Adrenal gland (tissue), 5 donors: ENCODE measurements around the gene GBGT1.

Source experiments
- POLR2A ChIP-seq, 2 donors: fragments of 450-650 bp; IDR thresholded peaks; one replicate each; pipeline ENCODE4 v1.6.1; 2017; ENCODE audit warnings: antibody characterized with exemption in 2 of 2, mild to moderate bottlenecking in 2 of 2, moderate library complexity in 1 of 2
- TF ChIP-seq, protein P1 (sequence below), 6 experiments: fragments of 450-650 bp in 4 of 6; fragments of 200-600 bp in 2 of 6; sonication (generic) in 1 of 6; IDR thresholded peaks; 1 replicate in 5 of 6; 2 replicates in 1 of 6; pipeline versions ENCODE4 v1.5.1 to v1.8.0; 2016 to 2021; ENCODE audit warnings: antibody characterized with exemption in 6 of 6, mild to moderate bottlenecking in 2 of 6, moderate library complexity in 1 of 6
- donor health status: DM: no; HTN: no; CAD: no.

DNA sequence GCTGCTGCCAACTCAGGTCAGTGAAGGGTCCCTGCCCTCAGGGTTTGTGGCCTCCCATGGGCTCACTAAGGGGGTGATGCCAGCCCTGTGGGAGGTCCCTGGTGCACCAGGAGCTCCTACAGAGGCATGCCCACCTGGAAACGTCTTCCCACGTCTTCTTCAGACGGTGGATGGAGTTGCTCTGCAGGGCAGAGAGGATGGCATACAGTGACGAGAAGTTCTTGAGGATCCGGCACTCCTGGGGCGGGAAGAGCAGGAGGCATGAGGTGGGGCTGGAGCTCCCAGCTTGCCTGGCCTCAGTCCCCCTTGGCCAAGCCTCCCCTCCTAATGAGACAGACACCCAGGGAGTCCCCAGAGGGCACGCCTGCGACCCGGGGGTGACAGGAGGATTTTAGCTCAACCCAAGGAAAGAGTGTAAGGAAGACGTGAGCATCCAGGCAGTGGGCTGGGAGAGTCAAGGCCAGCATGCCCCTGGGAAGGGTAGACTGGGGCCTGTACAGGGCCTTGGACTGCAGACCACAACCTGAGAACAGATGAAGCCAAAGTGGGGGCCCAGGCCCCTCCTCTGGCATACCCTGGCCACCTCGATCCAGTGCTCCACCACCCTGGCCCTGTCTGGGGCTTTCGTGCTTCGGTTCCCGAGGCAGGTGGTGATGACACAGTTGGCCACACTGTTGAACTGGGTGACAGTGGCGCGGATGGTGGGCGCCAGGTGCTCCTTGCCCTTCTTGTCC is 57.0 kb downstream of the GBGT1 start:
- TF ChIP-seq, protein P1, sequence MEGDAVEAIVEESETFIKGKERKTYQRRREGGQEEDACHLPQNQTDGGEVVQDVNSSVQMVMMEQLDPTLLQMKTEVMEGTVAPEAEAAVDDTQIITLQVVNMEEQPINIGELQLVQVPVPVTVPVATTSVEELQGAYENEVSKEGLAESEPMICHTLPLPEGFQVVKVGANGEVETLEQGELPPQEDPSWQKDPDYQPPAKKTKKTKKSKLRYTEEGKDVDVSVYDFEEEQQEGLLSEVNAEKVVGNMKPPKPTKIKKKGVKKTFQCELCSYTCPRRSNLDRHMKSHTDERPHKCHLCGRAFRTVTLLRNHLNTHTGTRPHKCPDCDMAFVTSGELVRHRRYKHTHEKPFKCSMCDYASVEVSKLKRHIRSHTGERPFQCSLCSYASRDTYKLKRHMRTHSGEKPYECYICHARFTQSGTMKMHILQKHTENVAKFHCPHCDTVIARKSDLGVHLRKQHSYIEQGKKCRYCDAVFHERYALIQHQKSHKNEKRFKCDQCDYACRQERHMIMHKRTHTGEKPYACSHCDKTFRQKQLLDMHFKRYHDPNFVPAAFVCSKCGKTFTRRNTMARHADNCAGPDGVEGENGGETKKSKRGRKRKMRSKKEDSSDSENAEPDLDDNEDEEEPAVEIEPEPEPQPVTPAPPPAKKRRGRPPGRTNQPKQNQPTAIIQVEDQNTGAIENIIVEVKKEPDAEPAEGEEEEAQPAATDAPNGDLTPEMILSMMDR (IDR thresholded peaks at IDR 0.05), result no peak
- TF ChIP-seq POLR2A (IDR thresholded peaks at IDR 0.05), result no peak
